GM12873 (cell line): Measurements from ENCODE around the gene RNU1-4.

ENCODE experiments used
- CTCF ChIP-seq: IDR thresholded peaks from 2 replicates; pipeline ENCODE4 v1.5.1; 2012; ENCODE audit warnings: low read depth, mild to moderate bottlenecking, moderate library complexity, low read length, control low read depth; ENCODE audit not compliant: insufficient read depth; ENCODE audit errors: missing control alignments

The RNU1-4 gene

GRCh38 chr1:16721871-16722641 is 18.3 kb upstream of the RNU1-4 start:
- no peak for TF ChIP-seq CTCF

GRCh38 chr1:16724718-16725438 is 15.4 kb upstream of the RNU1-4 start:
- TF ChIP-seq CTCF, result no peak

GRCh38 chr1:16727190-16728111 is 12.9 kb upstream of the RNU1-4 start:
- no peak for TF ChIP-seq CTCF
